Measurements from ENCODE around the gene SPTLC3. TPM values are rescaled to one million over a fixed set of nuclear protein-coding genes. Genes with fewer than 3 reads are reported as not detected.

The SPTLC3 gene
- polyA plus RNA-seq, 3 donors = 0.01 TPM; not detected in 2

DNA sequence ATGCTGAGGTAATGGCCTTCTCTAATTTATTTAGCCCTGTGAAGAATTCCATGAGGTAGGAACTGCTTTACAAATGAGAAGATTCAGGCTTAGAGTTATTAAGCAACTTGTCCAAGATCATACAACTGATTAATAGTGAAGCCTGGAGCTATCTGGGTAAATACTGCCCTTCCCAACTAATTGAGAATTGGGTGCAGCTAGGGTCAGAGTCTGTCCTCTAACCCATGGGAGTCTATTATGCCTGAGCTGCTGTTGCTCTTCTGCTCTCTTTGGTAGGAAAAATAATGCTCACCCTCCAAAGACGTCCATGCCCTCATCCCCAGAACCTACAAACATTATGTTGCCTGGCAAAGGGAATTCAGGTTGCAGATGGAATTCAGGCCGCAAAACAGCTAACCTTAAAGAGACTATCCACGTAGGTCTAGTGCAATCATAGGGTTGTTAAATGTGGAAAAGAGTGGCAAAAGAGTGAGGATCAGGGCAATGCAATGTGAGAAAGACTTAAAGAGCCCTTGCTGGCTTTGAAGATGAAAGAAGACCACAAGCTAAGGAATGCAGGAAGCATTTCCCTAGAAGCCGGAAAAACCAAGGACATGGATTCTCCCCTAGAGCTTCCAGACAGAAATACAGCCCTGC lies 90.1 kb downstream of the SPTLC3 start:
- intact Hi-C loops (cut with micrococcal nuclease) = no loop called here
- no peak overlapping the region for H2AFZ ChIP-seq (ENCODE audit: insufficient read depth, low read depth, low read length, poor library complexity, severe bottlenecking)
- Mint-ChIP-seq H3K27me3 (ENCODE audit: low read depth in 3 of 3) (no peaks in the 10 kb centered on the region), H3K9me3 (peaks cover 0 to 3% (median 0%) of the 10 kb centered on the region in 7 donors), H3K27ac (no peak overlapping the region), H3K4me1 (no peaks in the 10 kb centered on the region), H3K4me3 (no peak overlapping the region), H3K36me3 (no peaks in the 10 kb centered on the region)
- TF ChIP-seq, protein P1, sequence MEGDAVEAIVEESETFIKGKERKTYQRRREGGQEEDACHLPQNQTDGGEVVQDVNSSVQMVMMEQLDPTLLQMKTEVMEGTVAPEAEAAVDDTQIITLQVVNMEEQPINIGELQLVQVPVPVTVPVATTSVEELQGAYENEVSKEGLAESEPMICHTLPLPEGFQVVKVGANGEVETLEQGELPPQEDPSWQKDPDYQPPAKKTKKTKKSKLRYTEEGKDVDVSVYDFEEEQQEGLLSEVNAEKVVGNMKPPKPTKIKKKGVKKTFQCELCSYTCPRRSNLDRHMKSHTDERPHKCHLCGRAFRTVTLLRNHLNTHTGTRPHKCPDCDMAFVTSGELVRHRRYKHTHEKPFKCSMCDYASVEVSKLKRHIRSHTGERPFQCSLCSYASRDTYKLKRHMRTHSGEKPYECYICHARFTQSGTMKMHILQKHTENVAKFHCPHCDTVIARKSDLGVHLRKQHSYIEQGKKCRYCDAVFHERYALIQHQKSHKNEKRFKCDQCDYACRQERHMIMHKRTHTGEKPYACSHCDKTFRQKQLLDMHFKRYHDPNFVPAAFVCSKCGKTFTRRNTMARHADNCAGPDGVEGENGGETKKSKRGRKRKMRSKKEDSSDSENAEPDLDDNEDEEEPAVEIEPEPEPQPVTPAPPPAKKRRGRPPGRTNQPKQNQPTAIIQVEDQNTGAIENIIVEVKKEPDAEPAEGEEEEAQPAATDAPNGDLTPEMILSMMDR (IDR thresholded peaks at IDR 0.05) = no peak
- no peaks in the 10 kb centered on the region for H3K4me1 ChIP-seq (ENCODE audit: control insufficient read depth in 1 of 2, insufficient read depth in 2 of 2, low read length in 2 of 2)
- H3K79me2 ChIP-seq (ENCODE audit: insufficient read depth, low read length) = no peaks in the 10 kb centered on the region
- DNase-seq = no peak
- no peak overlapping the region for H3K4me2 ChIP-seq (replicated peaks; ENCODE audit: extremely low read depth, low read length, poor library complexity, severe bottlenecking)
- no peaks in the 10 kb centered on the region for H3K27me3 ChIP-seq (ENCODE audit: control insufficient read depth in 2 of 2, insufficient read depth in 2 of 2, low read length in 2 of 2)
- H3K9ac ChIP-seq (ENCODE audit: insufficient read depth, low read length, poor library complexity, severe bottlenecking) = no peak overlapping the region
- no peaks in the 10 kb centered on the region for H4K20me1 ChIP-seq (ENCODE audit: insufficient read depth, low read length)
- WGBS (ENCODE audit: insufficient coverage) = 93% methylated on average over 3 of the region's 4 CpGs
- H3K4me3 ChIP-seq (replicated peaks in 1 of 3; ENCODE audit: low read depth in 2 of 3, low read length in 3 of 3) = no peak overlapping the region
- H3K27ac ChIP-seq (ENCODE audit: low read depth in 1 of 2, low read length in 2 of 2) = no peak overlapping the region
- H3K36me3 ChIP-seq (replicated peaks in 1 of 2; ENCODE audit: control insufficient read depth in 1 of 2, insufficient read depth in 2 of 2, low read length in 2 of 2) = no peaks in the 10 kb centered on the region
- H3K9me3 ChIP-seq (replicated peaks in 1 of 2; ENCODE audit: control insufficient read depth in 1 of 2, insufficient read depth in 1 of 2, low read length in 2 of 2) = no peaks in the 10 kb centered on the region

DNA sequence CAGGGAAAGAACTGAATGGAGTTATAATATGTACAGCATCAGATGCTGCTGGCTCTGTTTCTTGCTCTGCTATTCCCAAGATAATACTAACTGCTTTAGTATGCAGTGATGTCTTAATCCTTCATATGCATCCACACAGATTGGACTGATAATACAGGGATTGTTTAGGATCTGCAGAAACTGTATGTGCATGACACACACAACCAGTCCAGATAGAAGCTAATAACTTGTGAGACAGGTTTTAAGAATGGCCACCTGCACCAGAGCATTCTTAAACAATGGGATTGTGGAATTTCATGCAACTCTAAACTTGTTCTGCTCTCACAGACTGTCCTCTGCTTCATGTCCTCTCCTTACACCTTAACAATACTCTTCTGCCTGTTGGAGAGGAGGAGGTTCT lies 90.9 kb downstream of the SPTLC3 start:
- TF ChIP-seq, protein P1 (IDR thresholded peaks at IDR 0.05) = no peak
- Histone ChIP-seq H3K4me1 (ENCODE audit: control insufficient read depth in 1 of 2, insufficient read depth in 2 of 2, low read length in 2 of 2) (no peaks in the 10 kb centered on the region), H3K27me3 (ENCODE audit: control insufficient read depth in 2 of 2, insufficient read depth in 2 of 2, low read length in 2 of 2) (no peaks in the 10 kb centered on the region), H3K9me3 (replicated peaks in 1 of 2; ENCODE audit: control insufficient read depth in 1 of 2, insufficient read depth in 1 of 2, low read length in 2 of 2) (no peaks in the 10 kb centered on the region), H3K9ac (ENCODE audit: insufficient read depth, low read length, poor library complexity, severe bottlenecking) (no peak overlapping the region), H4K20me1 (ENCODE audit: insufficient read depth, low read length) (no peaks in the 10 kb centered on the region), H3K79me2 (ENCODE audit: insufficient read depth, low read length) (no peaks in the 10 kb centered on the region), H3K4me2 (replicated peaks; ENCODE audit: extremely low read depth, low read length, poor library complexity, severe bottlenecking) (no peak overlapping the region), H3K27ac (ENCODE audit: low read depth in 1 of 2, low read length in 2 of 2) (no peak overlapping the region), H3K4me3 (replicated peaks in 1 of 3; ENCODE audit: low read depth in 2 of 3, low read length in 3 of 3) (no peak overlapping the region), H2AFZ (ENCODE audit: insufficient read depth, low read depth, low read length, poor library complexity, severe bottlenecking) (no peak overlapping the region), H3K36me3 (replicated peaks in 1 of 2; ENCODE audit: control insufficient read depth in 1 of 2, insufficient read depth in 2 of 2, low read length in 2 of 2) (no peaks in the 10 kb centered on the region)
- intact Hi-C loops (cut with micrococcal nuclease) = loop anchor here in 1 of 2 donors (10.0 kb wide), 2 partner anchors 175 to 1425 kb away; no protein-coding TSS in a partner anchor
- H3K27me3 Mint-ChIP-seq (ENCODE audit: low read depth in 3 of 3) = no peaks in the 10 kb centered on the region
- no peak overlapping the region for H3K27ac Mint-ChIP-seq
- no peaks in the 10 kb centered on the region for H3K4me1 Mint-ChIP-seq
- no peaks in the 10 kb centered on the region for H3K36me3 Mint-ChIP-seq
- H3K4me3 Mint-ChIP-seq = no peak overlapping the region
- H3K9me3 Mint-ChIP-seq = peaks cover 0 to 3% (median 0%) of the 10 kb centered on the region in 7 donors
- DNase-seq = no peak

Measured in CD14-positive monocyte (primary cell).